Parathyroid adenoma (tissue), 2 donors: ENCODE data around the gene GRID1.

Experiments
- H2AFZ ChIP-seq: fragments of 300-600 bp; sonication (generic); one replicate; pipeline ENCODE4 v1.7.0; 2017; ENCODE audit warnings: antibody characterized with exemption, mild to moderate bottlenecking
- H3K27ac ChIP-seq: fragments of 300-600 bp; sonication (generic); one replicate; pipeline ENCODE4 v1.7.0; 2017
- H3K27me3 ChIP-seq: fragments of 300-600 bp; sonication (generic); one replicate; pipeline ENCODE4 v1.7.0; 2017; ENCODE audit warnings: low read length; ENCODE audit not compliant: control insufficient read depth, insufficient read depth
- H3K36me3 ChIP-seq: fragments of 300-600 bp; sonication (generic); one replicate; pipeline ENCODE4 v1.7.0; 2017; ENCODE audit warnings: low read length; ENCODE audit not compliant: control insufficient read depth, insufficient read depth
- H3K4me1 ChIP-seq: fragments of 300-600 bp; sonication (generic); one replicate; pipeline ENCODE4 v1.7.0; 2017; ENCODE audit warnings: control low read depth
- H3K4me2 ChIP-seq: fragments of 300-600 bp; sonication (generic); one replicate; pipeline ENCODE4 v1.7.0; 2017; ENCODE audit warnings: low read length
- H3K4me3 ChIP-seq: fragments of 300-600 bp; sonication (generic); one replicate; pipeline ENCODE4 v1.7.0; 2017; ENCODE audit warnings: low read depth, low read length
- H3K79me2 ChIP-seq: fragments of 300-600 bp; sonication (generic); one replicate; pipeline ENCODE4 v1.7.0; 2017; ENCODE audit warnings: control low read depth
- H3K9ac ChIP-seq: fragments of 300-600 bp; sonication (generic); one replicate; pipeline ENCODE4 v1.7.0; 2017; ENCODE audit warnings: mild to moderate bottlenecking
- H3K9me3 ChIP-seq: fragments of 300-600 bp; sonication (generic); one replicate; pipeline ENCODE4 v1.7.0; 2017; ENCODE audit warnings: low read length; ENCODE audit not compliant: control insufficient read depth
- CTCF ChIP-seq: fragments of 300-600 bp; sonication (generic); IDR thresholded peaks from one replicate; pipeline ENCODE4 v1.7.0; 2017; ENCODE audit warnings: antibody characterized with exemption, mild to moderate bottlenecking
- donor health status: primary hyperparathyroidism.

GRID1 gene

DNA sequence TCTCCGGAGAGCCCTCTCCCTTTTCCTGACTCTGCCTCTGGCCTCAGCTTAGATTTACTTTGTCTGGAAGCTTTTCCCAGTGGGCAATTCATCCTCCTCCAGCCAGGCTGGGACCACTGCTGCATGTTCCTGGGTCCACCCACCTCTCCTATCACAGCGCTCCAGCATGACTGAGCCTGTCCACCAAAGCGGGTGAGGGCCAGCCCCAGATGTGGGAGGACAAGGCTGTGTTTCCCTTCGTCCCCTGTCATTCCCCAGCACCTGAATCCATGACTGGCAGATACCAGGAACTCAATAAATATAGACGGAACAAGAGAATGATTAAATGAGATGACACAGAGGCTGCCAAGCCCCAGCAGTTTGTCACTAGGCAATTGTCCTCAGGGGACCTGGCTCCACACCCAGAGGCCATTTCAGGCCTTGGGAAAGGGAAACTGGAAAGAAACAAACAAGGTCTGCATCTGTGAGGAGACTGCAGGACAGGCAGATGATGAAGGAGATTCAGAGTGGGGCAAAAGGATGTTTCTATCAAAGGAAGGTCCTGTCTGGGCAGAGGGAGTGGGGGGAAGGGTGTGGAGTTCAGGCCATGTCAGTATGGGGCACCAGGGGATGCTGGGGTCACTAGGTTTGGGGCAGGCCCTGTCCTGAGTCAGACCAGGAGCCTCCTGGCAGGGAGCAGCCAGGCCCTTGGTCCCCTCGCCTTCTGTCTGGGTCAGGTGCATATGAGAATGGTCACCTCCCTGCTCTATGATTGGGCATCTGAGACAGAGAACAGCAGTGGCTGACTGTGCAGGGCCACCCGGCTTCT is 576.4 kb downstream of the GRID1 start:
- Histone ChIP-seq H3K4me2 (no peak overlapping the region), H3K79me2 (no peaks in the 10 kb centered on the region), H3K4me1 (no peaks in the 10 kb centered on the region), H3K9me3 (no peaks in the 10 kb centered on the region), H3K27ac (no peak overlapping the region), H2AFZ (no peak overlapping the region), H3K27me3 (no peaks in the 10 kb centered on the region), H3K36me3 (no peaks in the 10 kb centered on the region), H3K4me3 (no peak overlapping the region), H3K9ac (no peak overlapping the region)
- no peak for TF ChIP-seq CTCF

DNA sequence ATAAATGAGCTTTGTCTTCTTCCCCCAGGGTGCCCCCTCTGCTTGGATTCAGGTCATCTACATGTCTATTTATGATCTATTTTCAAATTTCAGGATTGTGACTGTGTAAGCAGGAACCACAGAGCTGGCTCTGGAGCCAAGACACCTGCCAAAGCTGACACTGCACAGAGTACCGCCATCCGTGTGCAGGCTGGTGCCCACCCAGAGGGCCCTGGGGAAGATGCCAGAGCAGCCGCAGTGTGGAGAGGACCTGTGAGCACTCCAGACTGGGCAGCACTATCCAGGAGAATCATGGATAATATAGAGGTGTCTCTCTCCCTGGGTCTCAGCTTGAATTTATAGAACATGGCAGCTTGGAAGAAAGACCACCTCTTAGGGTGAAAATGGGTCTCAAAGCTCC is 577.5 kb downstream of the GRID1 start:
- no peak for TF ChIP-seq CTCF
- H3K27ac ChIP-seq, result no peak overlapping the region
- H3K27me3 ChIP-seq, result no peaks in the 10 kb centered on the region
- H2AFZ ChIP-seq, result no peak overlapping the region
- no peak overlapping the region for H3K4me3 ChIP-seq
- no peaks in the 10 kb centered on the region for H3K9me3 ChIP-seq
- no peak overlapping the region for H3K9ac ChIP-seq
- no peaks in the 10 kb centered on the region for H3K36me3 ChIP-seq
- H3K4me1 ChIP-seq, result no peaks in the 10 kb centered on the region
- no peaks in the 10 kb centered on the region for H3K79me2 ChIP-seq
- H3K4me2 ChIP-seq, result no peak overlapping the region

DNA sequence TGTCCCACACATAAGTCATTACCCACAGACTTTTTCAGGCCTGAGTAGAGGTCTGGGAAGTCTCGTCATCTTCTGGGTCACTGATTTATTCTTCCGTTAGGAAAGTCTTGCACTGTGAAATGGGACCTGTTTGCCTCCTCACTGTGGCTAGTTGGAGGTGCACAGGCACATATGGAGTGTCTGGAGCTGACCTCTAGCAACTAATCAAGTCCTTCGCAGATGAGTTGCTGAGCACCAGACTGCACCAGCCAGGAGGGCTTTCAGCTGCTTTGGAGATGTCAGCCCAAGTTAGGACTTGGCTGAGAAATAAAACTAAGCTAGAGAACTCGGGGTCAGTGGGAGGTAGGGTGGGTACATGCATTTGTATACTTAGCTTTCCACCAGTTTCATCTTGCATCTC is 578.0 kb downstream of the GRID1 start:
- no peak overlapping the region for H3K4me2 ChIP-seq
- no peaks in the 10 kb centered on the region for H3K4me1 ChIP-seq
- H2AFZ ChIP-seq, result no peak overlapping the region
- no peaks in the 10 kb centered on the region for H3K79me2 ChIP-seq
- no peaks in the 10 kb centered on the region for H3K36me3 ChIP-seq
- H3K9me3 ChIP-seq, result no peaks in the 10 kb centered on the region
- H3K27me3 ChIP-seq, result no peaks in the 10 kb centered on the region
- H3K9ac ChIP-seq, result no peak overlapping the region
- no peak overlapping the region for H3K4me3 ChIP-seq
- TF ChIP-seq CTCF, result no peak
- no peak overlapping the region for H3K27ac ChIP-seq

DNA sequence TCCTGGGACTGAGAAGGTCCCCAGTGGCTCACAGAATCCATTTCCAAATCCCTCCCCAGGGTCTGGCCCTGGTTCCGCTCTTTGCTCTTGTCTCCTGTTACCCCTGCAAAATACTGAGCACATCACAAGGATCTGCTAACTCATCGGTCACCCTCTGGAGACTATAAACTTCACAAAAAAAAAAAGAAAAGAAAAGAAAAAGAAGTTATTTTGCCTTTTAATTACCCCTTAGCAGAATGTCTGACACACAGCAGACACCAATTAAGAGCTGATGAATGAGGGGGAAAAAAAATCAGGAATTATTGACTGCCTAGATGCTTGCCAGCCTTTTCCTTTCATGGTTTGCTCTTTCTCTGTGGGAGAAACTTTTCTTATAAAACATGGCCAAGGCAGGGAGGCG is 578.7 kb downstream of the GRID1 start:
- no peak overlapping the region for H3K4me2 ChIP-seq
- H2AFZ ChIP-seq, result no peak overlapping the region
- no peak overlapping the region for H3K27ac ChIP-seq
- H3K79me2 ChIP-seq, result no peaks in the 10 kb centered on the region
- H3K9me3 ChIP-seq, result no peaks in the 10 kb centered on the region
- H3K9ac ChIP-seq, result no peak overlapping the region
- no peaks in the 10 kb centered on the region for H3K4me1 ChIP-seq
- H3K36me3 ChIP-seq, result no peaks in the 10 kb centered on the region
- TF ChIP-seq CTCF, result no peak
- H3K4me3 ChIP-seq, result no peak overlapping the region
- H3K27me3 ChIP-seq, result no peaks in the 10 kb centered on the region

- Histone ChIP-seq H3K27ac (no peak overlapping the region), H3K9ac (no peak overlapping the region), H3K4me3 (no peak overlapping the region), H3K27me3 (no peaks in the 10 kb centered on the region), H3K9me3 (no peaks in the 10 kb centered on the region), H3K79me2 (no peaks in the 10 kb centered on the region), H3K36me3 (no peaks in the 10 kb centered on the region), H3K4me2 (no peak overlapping the region), H3K4me1 (no peaks in the 10 kb centered on the region), H2AFZ (no peak overlapping the region)
- TF ChIP-seq CTCF, result no peak
These were observed 579.2 kb downstream of the GRID1 start for GRCh38 chr10:85787393-85787792.
